H9 (cell line): ENCODE results near the gene MIER2. TPM values are rescaled to one million over a fixed set of nuclear protein-coding genes. Genes with fewer than 3 reads are reported as not detected.
"Not testable (repeated sequence)": the region's sequence is repeated elsewhere in the genome, so short reads cannot be mapped to it uniquely, and the experiment has no call there.

Experiments
- DNase-seq: peaks from one replicate; pipeline ENCODE4 v3.0.0-alpha.2; 2017
- H2AFZ ChIP-seq: one replicate; pipeline ENCODE4 v1.6.1; 2013; ENCODE audit warnings: mild to moderate bottlenecking, low read length, control low read depth, moderate library complexity
- H2AK5ac ChIP-seq: 2 replicates; pipeline ENCODE4 v1.6.1; 2013; ENCODE audit warnings: low read length, control low read depth, mixed read lengths; ENCODE audit not compliant: insufficient read length
- H2BK120ac ChIP-seq: one replicate; pipeline ENCODE4 v1.6.1; 2013; ENCODE audit warnings: low read depth, mild to moderate bottlenecking, low read length, control low read depth, inconsistent platforms; ENCODE audit not compliant: poor library complexity, severe bottlenecking
- H2BK12ac ChIP-seq: 2 replicates; pipeline ENCODE4 v1.6.1; 2013; ENCODE audit warnings: low read length, control low read depth, mixed read lengths, low read depth; ENCODE audit not compliant: insufficient read length
- H2BK15ac ChIP-seq: 2 replicates; pipeline ENCODE4 v1.6.1; 2013; ENCODE audit warnings: low read depth, low read length, control low read depth
- H2BK20ac ChIP-seq: one replicate; pipeline ENCODE4 v1.6.1; 2013; ENCODE audit warnings: low read depth, mild to moderate bottlenecking, low read length, control low read depth, inconsistent platforms; ENCODE audit not compliant: poor library complexity, severe bottlenecking
- H2BK5ac ChIP-seq: 2 replicates; pipeline ENCODE4 v1.6.1; 2013; ENCODE audit warnings: low read length, control low read depth, mixed read lengths; ENCODE audit not compliant: insufficient read length
- H3K14ac ChIP-seq: 2 replicates; pipeline ENCODE4 v1.6.1; 2013; ENCODE audit warnings: low read length, control low read depth; ENCODE audit not compliant: insufficient read depth
- H3K18ac ChIP-seq: 2 replicates; pipeline ENCODE4 v1.6.1; 2013; ENCODE audit warnings: low read depth, mild to moderate bottlenecking, mixed read lengths, low read length, control low read depth; ENCODE audit not compliant: insufficient read length
- H3K23ac ChIP-seq: 2 replicates; pipeline ENCODE4 v1.6.1; 2013; ENCODE audit warnings: low read length, control low read depth, mixed read lengths, low read depth; ENCODE audit not compliant: insufficient read length
- H3K23me2 ChIP-seq: 2 replicates; pipeline ENCODE4 v1.6.1; 2013; ENCODE audit warnings: low read depth, mild to moderate bottlenecking, mixed read lengths, low read length, control low read depth; ENCODE audit not compliant: insufficient read length, poor library complexity, severe bottlenecking
- H3K27ac ChIP-seq: 2 replicates; pipeline ENCODE4 v1.5.1; 2013; ENCODE audit warnings: low read length, control low read depth, mixed read lengths, low read depth; ENCODE audit not compliant: insufficient read length
- H3K27me3 ChIP-seq: 2 replicates; pipeline ENCODE4 v1.6.1; 2013; ENCODE audit warnings: low read length, control low read depth, inconsistent platforms; ENCODE audit not compliant: insufficient read depth
- H3K4ac ChIP-seq: 2 replicates; pipeline ENCODE4 v1.6.1; 2013; ENCODE audit warnings: low read depth, mild to moderate bottlenecking, control low read depth, inconsistent platforms, low read length, moderate library complexity
- H3K4me1 ChIP-seq: 2 replicates; pipeline ENCODE4 v1.6.1; 2013; ENCODE audit warnings: low read length, control low read depth, inconsistent platforms; ENCODE audit not compliant: insufficient read depth
- H3K4me2 ChIP-seq: 2 replicates; pipeline ENCODE4 v1.6.1; 2013; ENCODE audit warnings: low read length, control low read depth, mixed read lengths; ENCODE audit not compliant: insufficient read length, insufficient read depth
- H3K56ac ChIP-seq: 2 replicates; pipeline ENCODE4 v1.6.1; 2013; ENCODE audit warnings: low read depth, mild to moderate bottlenecking, mixed read lengths, low read length, control low read depth; ENCODE audit not compliant: insufficient read length
- H3K79me1 ChIP-seq: 2 replicates; pipeline ENCODE4 v1.6.1; 2013; ENCODE audit warnings: low read depth, mild to moderate bottlenecking, moderate library complexity, low read length, control low read depth, inconsistent platforms; ENCODE audit not compliant: insufficient read depth, poor library complexity, severe bottlenecking
- H3K79me2 ChIP-seq: 2 replicates; pipeline ENCODE4 v1.6.1; 2013; ENCODE audit warnings: low read length, control low read depth, inconsistent platforms; ENCODE audit not compliant: insufficient read depth
- H3K9ac ChIP-seq: 2 replicates; pipeline ENCODE4 v1.6.1; 2013; ENCODE audit warnings: low read length, control low read depth, mixed read lengths; ENCODE audit not compliant: insufficient read length; ENCODE audit errors: extremely low read depth
- H3K9me3 ChIP-seq: one replicate; pipeline ENCODE4 v1.6.1; 2013; ENCODE audit warnings: low read depth, low read length, inconsistent platforms; ENCODE audit not compliant: control insufficient read depth
- H3T11ph ChIP-seq: one replicate; pipeline ENCODE4 v1.6.1; 2013; ENCODE audit warnings: mild to moderate bottlenecking, low read length, control low read depth, inconsistent platforms
- H4K20me1 ChIP-seq: one replicate; pipeline ENCODE4 v1.6.1; 2013; ENCODE audit not compliant: control insufficient read depth, insufficient read length, insufficient read depth
- H4K5ac ChIP-seq: 2 replicates; pipeline ENCODE4 v1.6.1; 2013; ENCODE audit warnings: low read depth, mild to moderate bottlenecking, mixed read lengths, low read length, control low read depth; ENCODE audit not compliant: insufficient read length
- H4K8ac ChIP-seq: replicated peaks from 2 replicates; pipeline ENCODE4 v1.6.1; 2013; ENCODE audit warnings: low read length, control low read depth, mixed read lengths, low read depth; ENCODE audit not compliant: insufficient read length
- H4K91ac ChIP-seq: 2 replicates; pipeline ENCODE4 v1.6.1; 2013; ENCODE audit warnings: low read depth, mild to moderate bottlenecking, moderate library complexity, mixed read lengths, low read length, control low read depth; ENCODE audit not compliant: insufficient read length
- H3K27ac Mint-ChIP-seq, 3 experiments: 2 replicates in 2 of 3; 3 replicates in 1 of 3; pipeline ENCODE4 v1.8.0; 2020 to 2021; ENCODE audit warnings: mixed read lengths in 3 of 3, mild to moderate bottlenecking in 1 of 3, moderate library complexity in 1 of 3
- H3K27me3 Mint-ChIP-seq: 2 replicates; pipeline ENCODE4 v1.8.0; 2021; ENCODE audit warnings: low read depth, mild to moderate bottlenecking, moderate library complexity, mixed read lengths
- H3K36me3 Mint-ChIP-seq, 3 experiments: 2 replicates in 2 of 3; 3 replicates in 1 of 3; pipeline ENCODE4 v1.8.0; 2020 to 2021; ENCODE audit warnings: low read depth in 3 of 3, mixed read lengths in 3 of 3; ENCODE audit not compliant: insufficient read depth in 1 of 3
- H3K4me1 Mint-ChIP-seq, 2 experiments: 2 replicates each; pipeline ENCODE4 v1.8.0; 2020; ENCODE audit warnings: mixed read lengths in 2 of 2
- H3K4me3 Mint-ChIP-seq, 2 experiments: 2 replicates in 1 of 2; 3 replicates in 1 of 2; pipeline ENCODE4 v1.8.0; 2020 to 2021; ENCODE audit warnings: mild to moderate bottlenecking in 2 of 2, mixed read lengths in 2 of 2, moderate library complexity in 1 of 2
- H3K9me3 Mint-ChIP-seq, 2 experiments: 2 replicates in 1 of 2; 3 replicates in 1 of 2; pipeline ENCODE4 v1.8.0; 2020; ENCODE audit warnings: mild to moderate bottlenecking in 2 of 2, mixed read lengths in 2 of 2, moderate library complexity in 1 of 2
- WGBS: extraction: QIAGEN DNeasy Blood & Tissue Kit; methylation state at CpG from one replicate; pipeline ENCODE4 v1.1.7; 2013; ENCODE audit warnings: missing lambda C conversion rate, low lambda C conversion rate, mixed read lengths; ENCODE audit not compliant: insufficient read length; ENCODE audit errors: extremely low coverage; 5-methylcytosine and 5-hydroxymethylcytosine counted together
- total RNA-seq: library from RNA; stranded (reverse); gene quantifications from 2 replicates; pipeline ENCODE4 v1.2.1, GENCODE V29; 2021
- TF ChIP-seq, protein P1 (sequence below): fragments of 200-600 bp; sonication (generic); conservative IDR thresholded peaks from 3 replicates; pipeline ENCODE4 v1.8.0; 2021; ENCODE audit warnings: antibody characterized with exemption, mild to moderate bottlenecking

MIER2 gene
- total RNA-seq, 1 experiment from 2014 or later: 60.5 TPM

DNA sequence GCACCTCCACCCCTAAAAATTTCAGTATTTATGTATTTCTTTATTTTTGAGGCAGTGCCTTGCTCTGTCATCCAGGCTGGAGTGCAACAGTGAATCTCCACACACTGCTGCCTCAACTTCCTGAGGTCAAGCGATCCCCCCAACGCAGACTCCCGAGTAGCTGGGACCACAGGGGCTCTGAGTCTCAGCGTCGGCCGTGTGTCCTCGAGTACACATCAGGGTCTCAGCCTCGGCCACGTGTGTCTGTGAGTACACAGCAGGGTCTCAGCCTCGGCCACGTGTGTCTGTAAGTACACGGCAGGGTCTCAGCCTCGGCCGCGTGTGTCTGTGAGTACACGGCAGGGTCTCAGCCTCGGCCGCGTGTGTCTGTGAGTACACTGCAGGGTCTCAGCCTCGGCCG lies 43.2 kb upstream of the MIER2 start:
- no peaks in the 10 kb centered on the region for H3K23me2 ChIP-seq
- no peaks in the 10 kb centered on the region for H3K27me3 ChIP-seq
- H3K4me3 Mint-ChIP-seq: no peak overlapping the region
- H2AK5ac ChIP-seq: no peak overlapping the region
- peaks cover 40% of the 10 kb centered on the region for H3K27me3 Mint-ChIP-seq
- H4K5ac ChIP-seq: no peak overlapping the region
- H3K79me1 ChIP-seq: no peaks in the 10 kb centered on the region
- TF ChIP-seq, protein P1, sequence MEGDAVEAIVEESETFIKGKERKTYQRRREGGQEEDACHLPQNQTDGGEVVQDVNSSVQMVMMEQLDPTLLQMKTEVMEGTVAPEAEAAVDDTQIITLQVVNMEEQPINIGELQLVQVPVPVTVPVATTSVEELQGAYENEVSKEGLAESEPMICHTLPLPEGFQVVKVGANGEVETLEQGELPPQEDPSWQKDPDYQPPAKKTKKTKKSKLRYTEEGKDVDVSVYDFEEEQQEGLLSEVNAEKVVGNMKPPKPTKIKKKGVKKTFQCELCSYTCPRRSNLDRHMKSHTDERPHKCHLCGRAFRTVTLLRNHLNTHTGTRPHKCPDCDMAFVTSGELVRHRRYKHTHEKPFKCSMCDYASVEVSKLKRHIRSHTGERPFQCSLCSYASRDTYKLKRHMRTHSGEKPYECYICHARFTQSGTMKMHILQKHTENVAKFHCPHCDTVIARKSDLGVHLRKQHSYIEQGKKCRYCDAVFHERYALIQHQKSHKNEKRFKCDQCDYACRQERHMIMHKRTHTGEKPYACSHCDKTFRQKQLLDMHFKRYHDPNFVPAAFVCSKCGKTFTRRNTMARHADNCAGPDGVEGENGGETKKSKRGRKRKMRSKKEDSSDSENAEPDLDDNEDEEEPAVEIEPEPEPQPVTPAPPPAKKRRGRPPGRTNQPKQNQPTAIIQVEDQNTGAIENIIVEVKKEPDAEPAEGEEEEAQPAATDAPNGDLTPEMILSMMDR: no peak
- no peak overlapping the region for H3K27ac ChIP-seq
- H3K79me2 ChIP-seq: no peaks in the 10 kb centered on the region
- H3K9ac ChIP-seq: no peak overlapping the region
- DNase-seq: no peak
- no peak overlapping the region for H4K91ac ChIP-seq
- no peak overlapping the region for H3K18ac ChIP-seq
- peaks cover 3 to 8% of the 10 kb centered on the region in 2 experiments for H3K9me3 Mint-ChIP-seq
- H4K20me1 ChIP-seq: no peaks in the 10 kb centered on the region
- no peak overlapping the region for H2BK5ac ChIP-seq
- no peak overlapping the region for H3K4me2 ChIP-seq
- peak overlapping the region in 2 of 3 experiments; percentile 82 to 95; a peak in 3 of 7 replicates for H3K27ac Mint-ChIP-seq
- H3K4me1 Mint-ChIP-seq: peaks cover 54 to 63% of the 10 kb centered on the region in 2 experiments
- no peak overlapping the region for H3T11ph ChIP-seq
- H2BK15ac ChIP-seq: no peak overlapping the region
- H3K23ac ChIP-seq: no peak overlapping the region
- no peak overlapping the region for H2AFZ ChIP-seq
- no CpG with 5 or more reads among the region's 21 CpGs for WGBS
- peaks cover 0 to under 1% (median 0%) of the 10 kb centered on the region in 3 experiments; a peak in 1 of 7 replicates for H3K36me3 Mint-ChIP-seq
- no peak overlapping the region for H4K8ac ChIP-seq
- H2BK120ac ChIP-seq: no peak overlapping the region
- no peak overlapping the region for H3K56ac ChIP-seq
- no peaks in the 10 kb centered on the region for H3K4me1 ChIP-seq
- no peak overlapping the region for H3K4ac ChIP-seq
- no peak overlapping the region for H3K14ac ChIP-seq
- H2BK12ac ChIP-seq: no peak overlapping the region
- H2BK20ac ChIP-seq: no peak overlapping the region
- H3K9me3 ChIP-seq: no peaks in the 10 kb centered on the region

DNA sequence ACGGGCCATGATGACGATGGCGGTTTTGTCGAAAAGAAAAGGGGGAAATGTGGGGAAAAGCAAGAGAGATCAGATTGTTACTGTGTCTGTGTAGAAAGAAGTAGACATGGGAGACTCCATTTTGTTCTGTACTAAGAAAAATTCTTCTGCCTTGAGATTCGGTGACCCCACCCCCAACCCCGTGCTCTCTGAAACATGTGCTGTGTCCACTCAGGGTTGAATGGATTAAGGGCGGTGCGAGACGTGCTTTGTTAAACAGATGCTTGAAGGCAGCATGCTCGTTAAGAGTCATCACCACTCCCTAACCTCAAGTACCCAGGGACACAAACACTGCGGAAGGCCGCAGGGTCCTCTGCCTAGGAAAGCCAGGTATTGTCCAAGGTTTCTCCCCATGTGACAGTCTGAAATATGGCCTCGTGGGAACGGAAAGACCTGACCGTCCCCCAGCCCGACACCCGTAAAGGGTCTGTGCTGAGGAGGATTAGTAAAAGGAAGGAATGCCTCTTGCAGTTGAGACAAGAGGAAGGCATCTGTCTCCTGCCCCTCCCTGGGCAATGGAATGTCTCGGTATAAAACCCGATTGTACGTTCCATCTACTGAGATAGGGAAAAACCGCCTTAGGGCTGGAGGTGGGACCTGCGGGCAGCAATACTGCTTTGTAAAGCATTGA lies 42.2 kb upstream of the MIER2 start:
- H3K18ac ChIP-seq, H4K8ac ChIP-seq, H2AK5ac ChIP-seq, H3K9ac ChIP-seq, H3K56ac ChIP-seq, H3T11ph ChIP-seq, H2BK5ac ChIP-seq, H3K27me3 ChIP-seq, H4K5ac ChIP-seq, H4K20me1 ChIP-seq, H3K9me3 ChIP-seq, H2BK15ac ChIP-seq, H2BK120ac ChIP-seq, H3K36me3 Mint-ChIP-seq, H3K4me1 ChIP-seq, H3K4me2 ChIP-seq, H4K91ac ChIP-seq, H3K23ac ChIP-seq, H3K79me2 ChIP-seq, H3K79me1 ChIP-seq, H2BK12ac ChIP-seq, H3K23me2 ChIP-seq, H3K14ac ChIP-seq, H3K27ac ChIP-seq, H2AFZ ChIP-seq, H3K4ac ChIP-seq, H2BK20ac ChIP-seq, DNase-seq: not testable (repeated sequence)
- Mint-ChIP-seq H3K9me3 (peaks cover 6 to 13% of the 10 kb centered on the region in 2 experiments; a peak in 4 of 5 replicates), H3K4me3 (peak overlapping the region in 1 of 2 experiments; percentile 46; a peak in 2 of 5 replicates), H3K27me3 (peaks cover 37% of the 10 kb centered on the region), H3K4me1 (peaks cover 49 to 63% of the 10 kb centered on the region in 2 experiments), H3K27ac (peak overlapping the region in 2 of 3 experiments; percentile 53 to 54; a peak in 3 of 7 replicates)
- no CpG with 5 or more reads among the region's 22 CpGs for WGBS
